ENCODE results near the gene CDC42BPB. TPM values are rescaled to one million over a fixed set of nuclear protein-coding genes. Genes with fewer than 3 reads are reported as not detected.

CDC42BPB gene
- total RNA-seq, 1 donor from 2014 or later = 45.0 TPM

DNA sequence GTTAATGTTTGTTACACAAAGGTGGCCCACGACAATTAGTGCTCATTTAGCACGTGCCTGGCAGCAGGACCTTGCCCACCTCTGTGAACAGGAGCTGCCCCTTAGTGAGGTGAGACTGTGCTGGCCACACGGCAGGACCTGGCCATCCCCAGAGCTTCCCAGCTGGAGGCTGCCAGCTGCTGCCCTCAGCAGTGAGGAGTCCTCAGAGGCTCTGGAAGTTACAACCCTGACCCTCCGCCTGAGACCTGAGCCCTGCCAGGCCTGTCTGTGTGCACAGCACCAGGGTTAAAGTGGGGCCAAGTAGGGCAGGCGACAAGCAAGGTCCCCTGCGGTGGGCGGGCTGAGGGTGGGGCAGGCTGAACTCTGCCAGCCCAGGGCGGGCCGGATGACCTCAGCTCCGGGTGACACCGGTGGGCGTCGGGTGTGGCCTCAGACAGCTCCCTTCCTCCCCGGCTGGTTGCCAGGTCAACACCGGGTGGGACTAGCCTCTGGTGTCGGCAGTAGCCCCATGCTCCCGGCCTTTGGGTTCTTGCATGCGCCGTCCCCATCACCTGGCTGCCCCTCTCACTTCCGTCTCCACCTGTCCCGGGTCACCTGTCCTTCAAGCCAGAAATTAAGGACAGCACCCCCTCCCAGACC is 17.5 kb upstream of the CDC42BPB start:
- peak; percentile 29 for ATAC-seq

DNA sequence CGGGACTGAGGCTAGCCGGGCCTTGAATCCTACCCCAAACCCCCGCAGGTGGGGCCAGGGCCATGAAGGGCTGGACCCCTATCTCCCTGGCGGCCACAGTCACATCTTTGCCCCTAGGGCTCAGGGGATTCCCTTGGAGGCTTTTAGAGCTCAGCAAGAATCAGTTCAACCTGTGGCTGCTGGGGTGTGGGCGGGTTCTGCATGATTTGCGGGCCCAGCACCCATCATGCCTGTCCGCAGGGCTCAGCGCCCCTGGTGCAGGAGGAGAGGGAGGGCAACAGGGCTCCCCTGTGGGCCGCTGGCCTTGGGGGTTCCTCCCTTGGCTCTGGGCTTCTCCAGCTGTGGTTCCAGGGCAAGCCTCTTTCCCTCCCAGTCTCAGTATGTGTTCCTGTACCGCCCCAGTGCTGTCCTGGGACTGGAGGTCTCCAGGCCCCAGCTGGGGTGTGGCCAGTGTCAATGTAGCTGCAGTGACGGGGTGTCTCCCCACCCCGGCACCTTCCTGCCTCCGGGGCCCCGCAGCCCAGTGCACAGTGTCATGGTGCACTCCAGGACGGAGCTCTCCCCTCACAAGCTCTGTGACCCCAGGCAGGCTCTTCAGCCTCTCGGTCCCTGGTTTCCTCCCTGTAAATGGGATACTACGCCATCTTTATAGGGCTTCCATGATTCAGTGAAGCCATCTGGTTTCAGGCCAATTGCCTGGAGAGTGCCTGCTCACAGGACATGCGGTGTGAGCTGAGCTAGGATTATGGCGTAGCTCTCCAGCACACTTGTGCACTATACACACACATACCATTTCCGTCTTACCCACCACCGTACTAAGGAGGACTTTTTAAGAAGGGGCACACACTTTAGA is 16.8 kb upstream of the CDC42BPB start:
- ATAC-seq = no peak

More for the DNA sequence above, 17.5 kb upstream of the CDC42BPB start:
- peak; percentile 69 for DNase-seq (ENCODE audit: low spot score)

DNA sequence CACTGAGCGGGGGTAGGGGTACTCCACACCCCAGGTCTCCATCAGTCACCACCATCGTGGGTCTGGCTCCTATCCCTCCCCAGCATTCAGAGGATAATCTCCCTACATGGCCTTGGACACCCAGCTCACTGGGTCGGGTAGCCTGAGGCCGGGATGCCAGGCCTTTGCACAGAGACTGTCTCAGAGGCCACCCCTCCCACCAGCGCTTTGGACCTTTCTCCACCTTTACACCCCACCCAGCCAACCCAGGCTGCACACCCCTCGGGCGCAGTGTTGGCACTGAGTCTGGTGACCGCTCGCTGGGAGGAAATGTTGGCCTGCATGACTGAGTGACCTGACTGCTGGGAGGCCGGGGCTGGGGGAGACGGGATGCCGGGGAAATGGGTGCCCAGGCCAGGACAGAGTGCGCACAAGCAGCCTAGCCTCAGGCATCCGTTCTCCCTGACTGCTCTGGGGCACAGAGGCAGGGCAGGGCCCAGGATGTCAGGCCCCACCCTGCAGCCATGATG is 16.1 kb upstream of the CDC42BPB start:
- DNase-seq (ENCODE audit: low spot score) (peak; percentile 46), ATAC-seq (no peak)

More for the DNA sequence above, 16.8 kb upstream of the CDC42BPB start:
- DNase-seq (ENCODE audit: low spot score) = peak; percentile 43

DNA sequence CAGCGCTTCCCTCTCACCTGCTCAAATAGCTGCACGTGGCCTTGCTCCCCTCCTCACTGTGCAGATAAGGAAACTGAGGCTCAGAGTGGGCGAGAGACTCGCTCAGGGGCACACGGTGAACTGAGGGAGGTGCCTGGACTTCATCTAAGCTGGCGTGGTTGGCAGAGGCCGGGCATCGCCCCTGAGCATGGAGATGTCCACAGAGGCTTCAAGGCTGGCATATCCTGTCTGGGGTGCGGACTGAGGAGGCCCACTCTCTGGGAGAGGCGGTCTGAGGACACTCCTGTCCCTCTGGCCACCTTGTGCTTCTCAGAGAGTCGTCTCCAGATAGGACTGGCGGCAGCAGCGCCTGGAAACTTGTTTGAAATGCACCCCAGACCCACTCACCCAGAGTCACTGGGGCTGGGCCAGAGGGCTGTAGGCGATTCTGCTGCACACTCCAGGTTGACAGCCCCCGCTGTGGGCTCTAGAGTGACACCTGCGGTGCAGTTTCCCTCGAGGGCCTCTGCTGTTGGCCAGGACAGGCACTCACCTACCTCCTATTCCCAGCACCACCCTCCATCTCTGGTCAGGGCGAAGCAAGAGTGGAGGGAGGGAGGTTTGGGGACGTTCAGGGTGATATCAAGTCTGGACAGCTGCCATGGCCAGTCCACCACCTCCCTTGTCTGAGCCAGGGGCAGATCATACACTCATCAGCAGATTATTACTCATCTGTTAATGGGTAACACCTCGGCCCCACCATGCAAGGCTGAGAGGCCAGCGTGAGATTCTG is 15.4 kb upstream of the CDC42BPB start:
- no peak for ATAC-seq
- no peak for DNase-seq (ENCODE audit: low spot score)

DNA sequence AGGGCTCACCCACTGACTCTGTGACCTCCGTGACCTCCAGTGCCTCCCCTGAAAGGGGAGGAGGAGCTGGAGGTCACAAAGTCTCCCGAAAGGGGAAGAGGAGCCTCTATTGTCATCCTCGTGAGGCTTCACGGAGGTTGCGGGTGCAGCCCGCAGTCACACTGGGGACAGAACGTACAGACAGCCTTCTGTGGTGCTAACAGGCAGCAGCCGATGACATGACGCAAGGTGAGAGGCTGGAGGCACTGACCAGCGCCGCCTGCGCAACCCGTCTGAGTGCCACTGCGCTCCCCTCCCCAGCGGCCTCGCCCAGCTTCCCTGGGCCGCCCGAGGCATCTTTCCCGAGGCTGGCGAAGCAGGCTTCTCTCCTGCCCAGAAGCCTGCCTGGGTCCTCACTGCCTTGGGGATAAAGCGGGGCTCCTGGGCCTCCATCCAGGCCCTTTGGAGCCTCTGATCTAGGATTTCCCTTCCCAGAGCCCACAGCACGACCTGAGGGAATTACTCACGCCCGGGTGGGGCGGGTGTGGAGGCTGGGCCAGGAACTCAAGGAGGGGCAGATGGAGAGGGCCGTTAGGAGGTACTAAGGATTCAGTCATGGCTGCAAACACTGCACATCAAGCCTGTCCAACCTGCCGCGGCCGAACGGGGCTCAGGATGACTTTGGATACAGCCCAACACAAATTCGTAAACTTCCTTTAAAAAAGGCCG is 14.3 kb upstream of the CDC42BPB start:
- ATAC-seq (no peak), DNase-seq (ENCODE audit: low spot score) (no peak)

DNA sequence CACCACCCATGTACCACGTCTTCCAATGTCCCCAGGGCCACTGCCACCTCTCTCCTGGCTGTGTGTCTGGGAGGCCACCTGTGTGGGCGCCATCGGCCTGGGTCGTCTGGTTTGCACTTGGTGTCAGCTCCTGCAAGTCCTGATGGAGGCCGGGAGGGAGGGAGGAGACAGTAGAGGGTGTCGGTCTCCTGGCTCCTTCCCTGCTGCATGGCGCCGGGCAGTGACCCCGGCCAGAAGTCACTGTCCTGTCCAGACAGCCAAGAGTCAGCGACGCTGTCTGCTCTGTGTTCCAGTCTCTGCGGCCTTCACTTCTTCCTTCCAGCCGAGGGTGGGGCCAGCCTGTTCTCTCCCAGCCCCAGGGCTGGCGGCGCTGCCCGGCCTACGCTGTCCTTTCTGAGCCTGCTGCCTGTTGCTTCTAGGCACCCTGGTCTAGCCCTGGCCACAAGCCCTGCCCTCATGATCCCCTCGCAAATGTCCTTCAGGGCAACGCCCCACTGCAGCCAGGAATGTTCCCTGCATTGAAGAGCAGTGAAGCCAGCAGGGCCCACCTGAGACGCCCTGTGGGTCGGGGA is 13.7 kb upstream of the CDC42BPB start:
- ATAC-seq = peak; percentile 5
- no peak for DNase-seq (ENCODE audit: low spot score)

DNA sequence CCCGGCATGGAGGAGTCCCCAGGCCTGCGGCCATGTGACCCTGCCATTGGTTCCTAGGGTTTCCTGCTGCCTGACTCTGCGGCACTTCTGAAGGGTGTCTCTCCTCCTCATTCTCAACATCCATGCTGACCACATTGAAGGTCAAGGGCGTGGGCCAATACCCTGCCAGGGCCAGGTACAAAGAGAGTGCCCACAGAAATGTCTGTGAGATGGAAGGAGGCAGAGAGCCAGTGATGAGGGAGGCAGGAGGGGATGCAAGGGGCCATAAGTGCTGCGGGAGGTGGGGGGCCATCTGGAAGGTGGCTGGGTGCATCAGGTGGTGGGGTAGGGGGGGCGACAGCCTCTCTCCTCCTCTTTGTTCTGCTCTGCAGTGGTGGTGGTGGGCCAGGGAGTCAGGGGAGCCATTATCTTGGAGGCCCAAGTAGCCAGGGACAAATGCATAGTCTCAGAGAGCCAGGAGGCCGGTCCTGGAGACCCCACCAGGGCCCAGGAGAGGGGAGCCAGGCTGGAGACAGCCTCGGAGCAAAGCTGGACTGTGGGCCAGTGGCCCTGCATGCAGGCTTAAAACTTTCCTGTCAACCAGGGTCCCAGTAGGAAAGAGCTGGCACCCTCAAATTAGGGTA is 13.0 kb upstream of the CDC42BPB start:
- DNase-seq (ENCODE audit: low spot score) (no peak), ATAC-seq (no peak)

DNA sequence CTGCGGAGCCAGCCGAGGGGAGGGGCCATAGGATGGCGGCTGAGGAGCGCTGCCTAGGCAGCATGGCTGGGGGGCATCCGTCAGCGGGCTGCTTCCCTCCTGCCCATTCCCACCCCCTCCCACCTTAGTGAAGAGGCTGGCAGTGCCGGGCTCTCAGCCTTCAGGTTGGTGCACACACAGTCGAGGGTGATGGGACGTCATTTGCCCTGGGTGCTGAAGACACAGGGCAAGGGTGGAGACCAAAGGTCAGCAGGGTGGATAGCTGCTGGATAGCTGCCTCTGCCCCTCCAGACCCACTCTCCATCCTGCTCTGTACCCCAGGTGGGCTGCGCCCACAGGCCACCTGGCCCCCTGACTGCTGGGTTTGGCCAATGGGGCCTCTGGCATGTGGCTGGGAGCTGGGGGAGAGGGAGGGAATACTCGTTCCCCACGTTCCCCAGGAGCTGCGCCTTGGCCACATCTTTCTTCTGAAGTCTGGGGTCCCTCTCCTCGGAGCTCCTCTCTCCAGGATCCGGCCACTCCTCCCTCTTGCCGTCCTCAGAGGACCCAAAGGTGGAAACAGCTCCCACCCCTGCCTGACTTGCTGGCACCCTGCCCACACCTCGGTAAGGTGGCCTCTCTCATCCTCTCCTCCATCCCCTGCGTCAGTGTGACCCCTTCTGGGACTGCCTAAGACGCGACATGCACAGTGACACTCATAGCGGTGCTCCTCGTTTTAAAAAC is 11.2 kb upstream of the CDC42BPB start:
- ATAC-seq = peak; percentile 8
- no peak for DNase-seq (ENCODE audit: low spot score)

DNA sequence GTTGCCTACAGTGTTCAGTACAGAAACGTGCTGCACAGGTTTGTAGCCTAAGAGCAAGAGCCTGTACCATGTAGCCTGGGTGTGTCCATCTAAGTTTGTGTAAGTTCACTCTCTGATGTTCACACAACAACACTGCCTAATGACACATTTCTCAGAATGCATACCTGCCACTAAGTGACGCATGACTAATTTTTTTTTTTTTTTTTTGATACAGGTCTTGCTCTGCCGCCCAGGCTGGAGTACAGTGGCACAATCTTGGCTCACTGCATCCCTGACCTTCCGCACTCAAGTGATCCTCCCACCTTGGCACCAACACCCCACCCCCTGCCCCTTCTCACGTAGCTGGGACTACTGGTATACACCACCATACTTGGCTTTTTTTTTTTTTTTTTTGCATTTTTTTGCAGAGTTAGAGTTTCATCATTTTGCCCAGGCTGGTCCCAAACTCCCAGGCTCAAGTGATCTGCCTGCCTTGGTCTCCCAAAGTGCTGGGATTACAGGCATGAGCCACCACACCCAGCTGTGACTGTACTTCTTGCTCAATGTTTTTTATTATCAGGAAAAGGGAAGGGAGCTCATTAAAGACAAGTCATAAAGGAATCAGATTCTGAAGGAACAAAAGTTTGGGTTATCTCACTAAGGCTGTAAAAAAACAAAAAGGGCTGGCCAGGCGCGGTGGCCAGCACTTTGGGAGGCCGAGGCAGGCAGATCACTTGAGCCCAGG is 10.0 kb upstream of the CDC42BPB start:
- DNase-seq (ENCODE audit: low spot score) = no peak
- ATAC-seq = no peak

DNA sequence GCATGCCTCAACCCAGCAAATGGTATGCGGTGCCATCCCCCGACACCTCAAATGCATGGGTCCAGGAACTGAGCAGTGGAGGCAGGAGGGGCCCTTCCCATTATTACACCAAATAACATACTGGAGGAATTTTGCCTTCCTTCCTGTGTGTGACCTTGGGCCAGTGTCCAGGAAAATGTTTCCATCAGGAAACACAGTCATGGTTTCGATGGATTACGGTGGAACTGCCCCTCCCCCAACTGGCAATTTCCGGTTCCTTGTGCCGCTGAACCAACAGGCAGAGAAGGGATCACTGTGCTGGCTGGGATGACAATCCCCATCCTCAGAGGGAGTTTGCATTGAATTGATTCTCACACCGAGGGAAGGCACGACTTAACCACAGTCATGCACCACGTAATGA is 9.1 kb upstream of the CDC42BPB start:
- ATAC-seq = peak; percentile 24
- no peak for DNase-seq (ENCODE audit: low spot score)

DNA sequence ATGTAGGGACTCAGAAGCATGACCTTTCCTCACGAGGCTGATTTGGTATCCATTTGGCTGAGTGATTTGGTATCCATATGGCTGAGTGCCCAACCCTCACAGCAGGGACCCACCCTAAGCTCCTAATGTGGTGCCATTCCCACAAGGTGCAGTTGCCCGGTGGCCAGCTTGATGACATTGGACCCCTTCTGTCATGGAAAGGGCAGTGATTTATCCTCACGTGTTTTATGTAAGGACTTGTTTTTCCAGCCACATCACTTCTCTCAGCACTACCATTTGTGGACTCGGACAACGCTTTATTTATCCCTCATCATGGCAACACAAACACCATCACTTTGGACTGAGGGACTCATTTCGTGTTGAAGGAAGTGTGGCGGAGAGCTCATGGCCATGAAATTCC is 8.5 kb upstream of the CDC42BPB start:
- ATAC-seq (no peak), DNase-seq (ENCODE audit: low spot score) (no peak)

DNA sequence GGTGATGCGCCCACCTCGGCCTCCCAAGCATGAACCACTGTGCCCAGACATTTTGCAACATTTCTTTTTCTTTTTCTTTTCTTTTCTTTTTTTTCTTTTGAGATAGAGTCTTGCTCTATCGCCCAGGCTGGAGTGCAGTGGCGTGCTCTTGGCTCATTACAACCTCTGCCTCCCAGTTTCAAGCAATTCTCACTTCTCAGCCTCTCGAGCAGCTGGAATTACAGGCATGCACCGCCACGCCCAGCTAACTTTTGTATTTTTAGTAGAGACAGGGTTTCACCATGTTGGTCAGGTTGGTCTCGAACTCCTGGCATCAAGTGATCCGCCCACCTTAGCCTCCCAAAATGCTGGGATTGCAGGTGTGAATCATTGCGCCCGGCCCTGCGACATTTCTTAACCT is 7.6 kb upstream of the CDC42BPB start:
- no peak for DNase-seq (ENCODE audit: low spot score)
- ATAC-seq = no peak

DNA sequence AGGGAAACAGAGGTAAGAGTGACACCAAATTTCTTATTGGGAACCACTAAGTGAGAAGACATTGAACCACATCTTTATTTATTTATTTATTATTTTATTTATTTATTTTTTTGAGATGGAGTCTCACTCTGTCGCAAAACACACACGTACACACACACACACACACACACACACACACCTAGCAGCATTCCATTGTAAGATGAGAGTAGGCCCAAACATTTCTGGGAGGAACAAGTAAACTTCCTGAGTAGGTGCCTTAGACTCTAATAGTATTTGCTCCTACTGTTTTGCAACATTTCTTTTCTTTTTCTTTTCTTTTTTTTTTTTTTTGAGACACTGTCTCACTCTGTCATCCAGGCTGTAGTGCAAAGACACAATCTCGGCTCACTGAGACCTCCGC is 7.1 kb upstream of the CDC42BPB start:
- ATAC-seq (no peak), DNase-seq (ENCODE audit: low spot score) (no peak)

DNA sequence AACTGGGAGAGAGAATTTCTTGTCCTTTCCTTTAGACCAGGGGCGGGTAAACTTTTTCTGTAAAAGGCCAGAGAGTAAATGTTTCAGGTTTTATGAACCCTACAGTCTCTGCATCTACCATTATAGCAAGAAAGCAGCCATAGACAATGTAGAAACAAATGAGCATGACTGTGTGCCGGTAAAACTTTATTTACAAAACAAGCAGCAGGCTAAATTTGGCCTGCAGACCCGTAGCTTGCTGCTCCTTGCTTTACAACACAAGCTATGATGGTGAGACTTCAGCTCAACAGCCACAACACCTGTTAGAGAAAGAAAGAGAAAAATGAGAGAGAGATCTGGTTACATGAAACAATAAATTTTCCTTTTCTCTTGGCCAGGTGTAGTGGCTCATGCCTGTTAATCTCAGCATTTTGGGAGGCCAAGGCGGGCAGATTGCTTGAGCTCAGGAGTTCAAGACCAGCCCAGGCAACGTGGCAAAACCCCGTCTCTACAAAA is 4.2 kb upstream of the CDC42BPB start:
- DNase-seq (ENCODE audit: low spot score) = no peak
- ATAC-seq = no peak

DNA sequence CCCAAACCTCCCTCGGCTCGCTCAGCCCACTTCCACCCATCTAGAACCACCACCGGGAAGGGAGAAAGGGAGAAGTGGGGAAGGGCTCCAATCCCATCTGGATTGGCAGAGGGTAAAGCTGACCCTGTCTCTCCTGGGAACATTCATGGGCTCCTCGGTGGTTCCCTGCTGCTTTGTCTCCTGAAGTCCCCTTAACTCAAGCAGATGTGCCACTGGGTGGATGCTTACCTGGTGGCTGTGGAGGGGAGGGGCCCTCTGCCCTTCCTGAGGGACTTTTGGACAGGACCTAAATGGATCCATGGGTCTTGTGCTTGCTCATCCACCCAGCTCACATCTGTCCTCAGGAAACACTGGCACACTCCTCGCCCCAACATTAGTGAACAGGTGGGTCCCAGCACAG is 2.2 kb upstream of the CDC42BPB start:
- DNase-seq (ENCODE audit: low spot score) (no peak), ATAC-seq (no peak)

DNA sequence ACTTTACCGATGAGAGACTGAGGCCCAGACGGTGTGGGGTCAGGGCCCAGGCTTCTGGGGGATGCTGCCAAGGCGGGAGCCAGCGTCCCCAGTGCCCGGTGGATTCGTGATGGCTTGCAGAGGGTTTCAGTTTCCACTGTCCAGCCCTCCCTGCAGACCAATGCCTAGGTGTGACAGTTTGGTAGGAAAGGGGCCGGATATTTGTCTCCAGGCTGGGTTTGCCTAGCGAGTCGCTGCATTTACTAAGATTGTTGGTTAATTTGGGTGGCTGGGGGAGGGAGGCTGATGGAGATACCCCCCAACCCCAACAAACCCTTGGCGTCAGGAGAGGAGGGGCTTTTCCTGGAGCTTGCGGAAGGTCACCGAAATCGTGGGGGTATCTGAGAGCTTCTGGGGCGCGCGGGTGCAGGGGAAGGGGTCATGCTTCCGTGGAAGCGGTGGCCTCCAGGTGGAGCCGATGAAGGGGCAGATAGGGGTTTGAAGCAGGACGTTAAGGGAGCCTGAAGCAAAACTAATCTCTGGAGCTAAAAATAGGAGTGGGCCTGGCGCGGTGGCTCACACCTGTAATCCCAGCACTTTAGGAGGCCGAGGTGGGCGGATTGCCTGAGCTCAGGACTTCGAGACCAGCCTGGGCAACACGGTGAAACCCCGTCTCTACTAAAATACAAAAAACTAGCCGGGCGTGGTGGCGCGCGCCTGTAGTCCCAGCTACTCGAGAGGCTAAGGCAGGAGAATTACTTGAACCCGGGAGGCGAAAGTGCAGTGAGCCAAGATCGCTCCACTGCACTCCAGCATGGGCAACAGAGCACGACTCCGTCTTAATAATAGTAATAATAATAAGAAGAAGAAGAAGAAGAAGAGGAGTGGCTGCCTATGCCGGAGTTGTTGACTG is 1.1 kb upstream of the CDC42BPB start:
- DNase-seq (ENCODE audit: low spot score) = no peak
- ATAC-seq = peak; percentile 13

DNA sequence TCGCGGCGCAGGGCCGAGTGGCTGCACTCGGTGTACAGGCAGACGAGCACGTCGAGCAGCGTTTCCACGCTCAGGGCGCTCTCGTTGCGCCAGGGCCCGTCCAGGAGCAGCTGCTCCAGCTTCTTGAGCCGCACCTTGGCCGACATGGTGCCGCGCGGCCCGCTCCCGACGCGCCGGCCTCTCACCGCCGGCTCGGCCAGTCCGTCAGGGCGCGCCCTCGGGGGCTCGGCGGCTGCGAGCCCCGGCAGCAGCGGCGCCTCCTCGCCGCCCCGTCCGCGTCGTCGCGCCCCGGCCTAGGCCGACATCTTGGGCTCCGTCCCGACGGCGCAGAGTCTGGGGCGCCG is 349 bp downstream of the CDC42BPB start:
- ATAC-seq (no peak), DNase-seq (ENCODE audit: low spot score) (no peak)
